Measurements from ENCODE around the gene SULT1C3. TPM values are rescaled to one million over a fixed set of nuclear protein-coding genes. Genes with fewer than 3 reads are reported as not detected.
A peak's percentile ranks its signal among the peaks of the same experiment; 100 is the strongest.

SULT1C3 gene
- total and polyA plus RNA-seq, 2 of the 13 experiments (the other 11 are each of a cell fraction or from before 2014, with no cell fraction given), result not detected

DNA sequence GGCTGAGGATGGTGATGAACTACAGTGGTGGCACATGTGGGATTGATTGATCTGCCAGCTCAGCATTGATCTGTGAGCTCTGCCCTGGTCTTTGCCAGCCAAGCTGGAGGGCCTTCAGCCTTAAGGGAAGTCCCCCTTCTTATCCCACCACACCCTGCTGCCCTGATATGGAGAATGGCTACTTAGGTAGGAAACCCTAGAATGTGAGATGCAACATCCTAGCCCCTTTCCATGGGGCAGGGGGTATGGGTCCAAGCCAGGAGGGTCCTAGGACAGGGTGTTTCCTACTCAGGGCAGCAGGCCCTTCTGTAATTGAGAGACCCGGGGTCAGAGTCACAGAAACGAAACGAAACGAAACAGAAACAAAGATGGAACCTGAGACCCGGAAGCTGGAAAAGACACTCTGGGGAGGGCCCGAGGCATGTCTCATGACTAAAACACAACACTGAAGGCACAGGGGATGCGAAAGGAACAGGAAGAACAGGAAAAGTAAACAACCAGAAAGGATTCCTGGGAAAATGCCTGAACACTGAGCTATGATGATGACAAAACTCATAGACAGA, 32.0 kb downstream of the SULT1C3 start:
- Histone ChIP-seq H4K20me1 (ENCODE audit: insufficient read depth, low read length) (no peaks in the 10 kb centered on the region), H3K79me2 (ENCODE audit: insufficient read depth, low read length) (no peaks in the 10 kb centered on the region), H3K36me3 (replicated peaks in 1 of 2; ENCODE audit: control insufficient read depth in 1 of 2, insufficient read depth in 2 of 2, low read length in 2 of 2) (no peaks in the 10 kb centered on the region), H3K4me1 (ENCODE audit: insufficient read depth, low read length) (peaks cover 58% of the 10 kb centered on the region), H3K4me2 (ENCODE audit: low read depth, low read length) (peak overlapping the region; percentile 88), H3K9me3 (ENCODE audit: low read length) (no peaks in the 10 kb centered on the region), H3K27ac (ENCODE audit: extremely low read length, insufficient read depth, low read length) (peak overlapping the region; percentile 8), H3K9ac (ENCODE audit: insufficient read depth, low read depth, low read length) (peak overlapping the region; percentile 39), H2AFZ (ENCODE audit: low read length) (peak overlapping the region; percentile 28), H3K4me3 (replicated peaks in 1 of 3; ENCODE audit: insufficient read depth in 1 of 3, low read depth in 2 of 3, low read length in 3 of 3) (peak overlapping the region; percentile 45 to 65 (median 46)), H3K27me3 (ENCODE audit: control insufficient read depth in 1 of 2, insufficient read depth in 2 of 2, low read length in 2 of 2) (no peaks in the 10 kb centered on the region; a peak in 1 of 5 replicates)
- POLR2A ChIA-PET, result interaction anchor here (1.7 to 2.1 kb wide), 3 partner anchors 17 to 177 kb away, joined by 3 to 22 read pairs (median 5); partner anchors contain the start of genes GCC2 and SULT1C2
- in situ Hi-C loops (cut with HindIII; ENCODE audit: extremely low pct_ligation_motif_present, low pct_unique_long_range_greater_than_20kb), result no loop called here
- DNase-seq (ENCODE audit: low spot score) (peak; percentile 81), ATAC-seq (peak; percentile 73), FAIRE-seq (peak; percentile 30)
- WGBS (ENCODE audit: low lambda C conversion rate), result 24% methylated on average over 7 of the region's 7 CpGs
- no TSS peak for BruUV-seq (replicated peaks)
- intact Hi-C loops (cut with micrococcal nuclease; ENCODE audit: unreplicated experiment), result no loop called here
- CTCF ChIA-PET (ENCODE audit: low intra/inter-chr PET ratio, low total read pairs), result interaction anchor here (0.6 kb wide), 1 partner anchor 821 kb away, joined by 3 read pairs; no protein-coding TSS in a partner anchor
- no peak for TF ChIP-seq JUNB (CRISPR knock-in tag; IDR thresholded peaks at IDR 0.05; ENCODE audit: borderline replicate concordance)
- 0 out of 2 replicates have a peak, but pooled peaks have one; percentile 22 for TF ChIP-seq FOXC1 (CRISPR knock-in tag; IDR thresholded peaks at IDR 0.05; ENCODE audit: borderline replicate concordance)
- TF ChIP-seq BRF2 (CRISPR knock-in tag; IDR thresholded peaks at IDR 0.05), result no peak
- peak; percentile 33; the same call in 1 of the 2 replicates for TF ChIP-seq SOX5 (CRISPR knock-in tag; IDR thresholded peaks at IDR 0.05; ENCODE audit: borderline replicate concordance)
- TF ChIP-seq ZNF75D (CRISPR knock-in tag; IDR thresholded peaks at IDR 0.05; ENCODE audit: borderline replicate concordance), result no peak
- TF ChIP-seq ELF3 (CRISPR knock-in tag; IDR thresholded peaks at IDR 0.05), result peak; percentile 89
- no peak for TF ChIP-seq POGZ (CRISPR knock-in tag; IDR thresholded peaks at IDR 0.05)
- TF ChIP-seq SMAD3 (CRISPR knock-in tag; IDR thresholded peaks at IDR 0.05), result 0 out of 2 replicates have a peak, but pooled peaks have one; percentile 42
- peak; percentile 92 for TF ChIP-seq FOXA3 (CRISPR knock-in tag; IDR thresholded peaks at IDR 0.05)
- no peak for TF ChIP-seq AHR (CRISPR knock-in tag; IDR thresholded peaks at IDR 0.05)
- TF ChIP-seq ZNF788 (CRISPR knock-in tag; IDR thresholded peaks at IDR 0.05; ENCODE audit: borderline replicate concordance), result 0 out of 2 replicates have a peak, but pooled peaks have one; percentile 41
- TF ChIP-seq, protein P1, sequence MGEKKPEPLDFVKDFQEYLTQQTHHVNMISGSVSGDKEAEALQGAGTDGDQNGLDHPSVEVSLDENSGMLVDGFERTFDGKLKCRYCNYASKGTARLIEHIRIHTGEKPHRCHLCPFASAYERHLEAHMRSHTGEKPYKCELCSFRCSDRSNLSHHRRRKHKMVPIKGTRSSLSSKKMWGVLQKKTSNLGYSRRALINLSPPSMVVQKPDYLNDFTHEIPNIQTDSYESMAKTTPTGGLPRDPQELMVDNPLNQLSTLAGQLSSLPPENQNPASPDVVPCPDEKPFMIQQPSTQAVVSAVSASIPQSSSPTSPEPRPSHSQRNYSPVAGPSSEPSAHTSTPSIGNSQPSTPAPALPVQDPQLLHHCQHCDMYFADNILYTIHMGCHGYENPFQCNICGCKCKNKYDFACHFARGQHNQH (CRISPR knock-in tag; IDR thresholded peaks at IDR 0.05), result no peak
- TF ChIP-seq ZNF34 (CRISPR knock-in tag; IDR thresholded peaks at IDR 0.05; ENCODE audit: borderline replicate concordance), result 0 out of 2 replicates have a peak, but pooled peaks have one; percentile 31
- TF ChIP-seq ZNF841 (CRISPR knock-in tag; IDR thresholded peaks at IDR 0.05; ENCODE audit: borderline replicate concordance), result no peak
- TF ChIP-seq, protein P2, sequence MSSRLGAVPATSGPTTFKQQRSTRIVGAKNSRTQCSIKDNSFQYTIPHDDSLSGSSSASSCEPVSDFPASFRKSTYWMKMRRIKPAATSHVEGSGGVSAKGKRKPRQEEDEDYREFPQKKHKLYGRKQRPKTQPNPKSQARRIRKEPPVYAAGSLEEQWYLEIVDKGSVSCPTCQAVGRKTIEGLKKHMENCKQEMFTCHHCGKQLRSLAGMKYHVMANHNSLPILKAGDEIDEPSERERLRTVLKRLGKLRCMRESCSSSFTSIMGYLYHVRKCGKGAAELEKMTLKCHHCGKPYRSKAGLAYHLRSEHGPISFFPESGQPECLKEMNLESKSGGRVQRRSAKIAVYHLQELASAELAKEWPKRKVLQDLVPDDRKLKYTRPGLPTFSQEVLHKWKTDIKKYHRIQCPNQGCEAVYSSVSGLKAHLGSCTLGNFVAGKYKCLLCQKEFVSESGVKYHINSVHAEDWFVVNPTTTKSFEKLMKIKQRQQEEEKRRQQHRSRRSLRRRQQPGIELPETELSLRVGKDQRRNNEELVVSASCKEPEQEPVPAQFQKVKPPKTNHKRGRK (CRISPR knock-in tag; IDR thresholded peaks at IDR 0.05), result no peak
- TF ChIP-seq ZNF10 (CRISPR knock-in tag; IDR thresholded peaks at IDR 0.05; ENCODE audit: borderline replicate concordance, low read depth), result no peak
- TF ChIP-seq HMG20A (CRISPR knock-in tag; IDR thresholded peaks at IDR 0.05; ENCODE audit: borderline replicate concordance), result 0 out of 2 replicates have a peak, but pooled peaks have one; percentile 13
- TF ChIP-seq ELF4 (CRISPR knock-in tag; IDR thresholded peaks at IDR 0.05; ENCODE audit: borderline replicate concordance), result peak; percentile 90
- TF ChIP-seq SATB2 (CRISPR knock-in tag; IDR thresholded peaks at IDR 0.05), result no peak
- TF ChIP-seq ZNF383 (CRISPR knock-in tag; IDR thresholded peaks at IDR 0.05; ENCODE audit: borderline replicate concordance), result no peak
- TF ChIP-seq TAF15 (IDR thresholded peaks at IDR 0.05; ENCODE audit: low read depth, low read length, poor library complexity, severe bottlenecking), result no peak
- peak; percentile 29 for TF ChIP-seq ASH2L (IDR thresholded peaks at IDR 0.05; ENCODE audit: insufficient read length, low read depth, low read length)

All from HepG2 (cell line).